Kidney capillary endothelial cell (primary cell): ENCODE results near the gene NR1H3.

Experiments used
- DNase-seq: peaks from one replicate; pipeline ENCODE4 v3.0.0-alpha.2; 2018; ENCODE audit warnings: low spot score

Gene NR1H3

DNA sequence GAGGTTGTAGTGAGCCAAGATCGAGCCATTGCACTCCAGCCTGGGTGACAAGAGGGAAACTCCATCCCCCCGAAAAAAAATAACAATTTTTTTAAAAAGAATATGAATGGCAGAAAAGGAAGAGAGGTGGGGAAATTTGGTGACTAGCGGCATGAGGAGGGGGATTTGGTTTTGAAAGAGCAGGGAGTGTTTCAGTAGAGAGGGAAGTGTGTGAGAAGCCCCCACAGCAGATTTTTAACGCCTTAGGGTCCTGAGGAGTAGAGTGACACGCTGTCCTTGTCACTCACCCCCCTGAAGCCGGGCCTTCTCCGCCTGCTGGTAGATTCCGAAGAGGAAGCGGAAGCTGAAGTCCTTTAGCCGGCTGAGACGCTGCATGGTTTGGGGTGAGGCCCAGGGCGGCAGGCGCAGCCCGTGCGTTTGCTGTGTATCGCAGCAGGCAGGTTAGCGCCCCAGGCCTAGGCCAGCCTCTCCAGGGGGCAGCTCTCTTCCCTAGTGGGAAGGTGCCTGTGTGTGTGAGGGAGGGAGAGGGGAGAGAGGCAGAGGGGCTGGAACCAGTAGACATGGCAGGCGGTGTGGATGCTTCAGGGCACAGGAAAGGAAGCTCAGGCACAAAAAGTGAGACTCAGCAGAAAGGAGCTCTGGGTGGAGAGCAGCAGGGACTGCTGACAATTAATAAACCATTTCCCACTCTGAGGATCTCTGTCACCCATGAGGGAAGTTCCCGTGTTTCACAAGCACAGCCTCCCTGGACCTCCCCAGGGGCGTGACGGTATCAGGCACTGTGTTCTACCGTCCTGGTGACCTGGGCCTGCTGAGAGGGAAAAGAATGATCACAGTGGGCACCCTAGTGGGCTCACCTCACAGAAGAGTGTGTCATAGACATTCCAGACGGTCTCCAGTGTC is 13.1 kb upstream of the NR1H3 start:
- DNase-seq = no peak

DNA sequence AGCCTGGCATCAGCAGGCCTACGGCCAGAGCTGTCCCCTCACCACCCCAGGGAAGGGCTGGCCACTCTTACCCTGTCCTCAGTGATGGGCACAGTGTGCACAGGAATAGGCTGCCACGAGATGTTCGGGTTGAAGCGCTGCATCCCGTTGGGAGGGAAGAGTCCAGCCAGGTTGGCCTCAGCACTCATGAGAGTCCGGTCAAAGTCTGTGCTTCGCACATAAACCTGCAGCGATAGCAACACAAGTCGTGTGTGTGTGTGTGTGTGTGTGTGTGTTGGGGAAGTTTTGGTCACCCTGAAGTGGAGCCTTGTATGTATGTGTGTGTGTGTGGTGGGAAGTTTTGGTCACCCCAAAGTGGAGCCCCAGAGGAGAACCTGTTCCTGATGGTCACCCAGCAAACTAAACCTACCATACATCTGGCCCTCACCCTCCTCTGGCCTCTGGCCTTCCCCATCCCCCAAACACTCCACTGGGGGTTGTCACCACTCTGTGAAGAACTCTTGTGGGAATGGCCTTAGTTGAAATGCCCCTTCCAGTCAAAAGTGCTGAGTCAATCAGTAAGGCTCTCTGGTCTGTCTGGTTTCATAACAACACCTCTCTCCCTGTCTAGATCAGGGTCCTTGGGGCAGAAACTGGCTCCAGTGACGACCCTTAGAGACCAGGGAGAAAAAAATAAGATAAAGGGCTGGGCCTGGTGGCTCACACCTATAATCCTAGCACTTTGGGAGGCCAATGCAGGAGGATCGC is 12.0 kb upstream of the NR1H3 start:
- no peak for DNase-seq

DNA sequence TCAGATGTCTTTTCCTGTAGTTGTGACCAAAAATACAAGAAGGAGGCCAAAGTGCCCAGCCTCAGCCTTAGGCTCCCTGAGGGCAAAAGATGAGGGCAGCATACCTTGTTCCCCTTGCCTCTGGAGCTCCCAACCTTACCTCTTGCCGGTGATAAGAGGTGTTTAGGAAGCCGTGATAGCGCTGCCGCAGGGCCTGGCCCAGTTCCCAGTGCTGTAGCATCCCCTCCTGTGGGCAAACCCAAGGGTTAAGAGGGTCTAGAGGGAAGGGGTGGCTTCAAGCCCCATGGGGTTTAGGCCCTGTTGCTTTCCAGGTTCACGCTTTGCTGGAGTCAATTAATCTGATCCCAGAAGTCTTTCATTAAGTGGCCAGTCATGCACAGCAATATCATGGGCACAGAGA is 10.3 kb upstream of the NR1H3 start:
- DNase-seq = no peak

DNA sequence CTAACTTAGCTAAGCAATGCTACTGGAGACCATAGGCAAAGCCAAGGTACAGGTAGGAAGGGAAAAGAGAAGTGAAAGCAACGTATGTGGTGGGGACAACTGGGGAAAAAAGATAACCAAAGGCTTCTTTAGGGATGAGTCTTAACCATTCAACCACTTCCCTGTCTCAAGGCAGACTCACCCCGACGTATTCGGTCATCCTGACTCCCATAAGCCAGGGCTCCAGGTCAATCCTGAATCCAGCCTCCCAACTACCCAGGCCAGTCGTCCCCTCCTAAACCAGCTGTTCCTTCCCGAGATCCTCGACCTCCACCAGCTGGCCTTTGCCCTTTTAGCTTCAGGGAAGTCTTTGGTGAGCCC is 9.5 kb upstream of the NR1H3 start:
- no peak for DNase-seq

DNA sequence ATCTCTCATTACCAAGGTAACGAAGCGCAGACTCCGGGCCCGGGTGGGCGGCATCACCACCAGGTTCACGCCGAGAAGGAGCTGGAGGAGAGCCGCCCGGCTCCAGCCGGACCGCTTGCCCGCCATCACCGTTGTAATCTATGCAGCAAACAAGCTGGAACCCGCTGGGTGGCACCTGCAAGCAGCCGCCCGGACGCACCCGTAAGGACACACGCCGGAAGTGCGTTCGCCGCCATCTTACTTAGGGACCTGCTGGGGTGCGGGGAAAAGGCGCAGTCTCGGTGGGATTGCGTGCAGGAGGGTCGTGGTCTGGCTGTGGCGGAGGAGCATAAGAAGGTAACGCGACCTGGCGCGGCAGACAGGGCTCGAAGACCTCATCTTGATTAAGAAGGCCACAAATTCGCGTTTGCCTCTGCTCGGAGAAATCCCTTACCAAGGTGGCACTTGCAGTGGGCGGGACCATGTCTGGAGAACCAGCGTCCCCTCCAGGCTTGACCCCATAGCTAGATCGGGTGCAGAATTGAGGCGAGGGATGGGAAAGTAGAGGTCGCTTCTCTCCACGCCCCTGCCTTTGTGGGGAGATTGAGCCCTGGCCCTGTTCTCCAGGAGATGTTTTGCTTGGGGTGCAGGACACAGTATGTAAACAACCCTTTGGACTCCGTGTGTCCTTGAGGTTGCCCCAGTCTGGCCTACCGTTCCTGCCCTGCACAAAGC is 9.0 kb upstream of the NR1H3 start, which contains the start of gene ACP2:
Gene ACP2, minus strand, starts transcription at position 151 of the 714 bp plus-strand sequence. Its CDS starts 25 bp downstream, at position 126.
- DNase-seq = peak; percentile 83

DNA sequence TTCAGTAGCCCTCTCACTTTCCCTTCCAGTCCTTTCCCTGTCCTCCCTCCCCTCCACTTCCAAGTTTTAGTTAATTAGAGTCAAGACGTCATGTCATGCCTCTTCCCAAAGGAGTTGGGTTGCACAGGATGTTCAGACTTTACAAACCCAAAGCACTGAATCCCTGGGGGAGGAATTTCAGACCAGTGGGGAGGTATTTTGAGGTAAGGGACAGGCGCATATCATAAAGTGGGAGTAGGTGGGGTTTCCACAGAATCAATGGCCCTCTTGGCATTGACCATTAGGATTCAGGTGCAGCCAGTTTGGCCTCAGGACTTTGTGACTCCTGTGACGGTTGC is 8.4 kb upstream of the NR1H3 start:
- no peak for DNase-seq

DNA sequence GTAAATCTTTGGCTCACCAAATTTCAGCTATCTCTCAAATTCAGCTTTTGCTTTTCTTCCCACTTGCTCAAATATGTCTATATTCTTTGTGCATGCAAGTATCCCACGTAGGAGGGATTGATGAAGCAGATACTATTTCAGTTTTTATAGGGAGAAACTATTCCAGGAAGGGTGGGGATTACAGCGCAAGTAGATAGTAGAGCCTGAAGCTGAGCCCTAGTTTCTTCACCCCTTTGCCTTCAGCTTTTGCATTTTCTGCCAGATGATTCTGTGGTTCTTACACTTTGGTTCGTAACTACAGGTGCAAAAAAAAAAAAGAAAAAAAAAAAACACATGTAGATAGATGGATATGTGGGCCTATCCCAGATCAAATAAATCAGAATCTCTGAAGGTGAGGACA is 6.0 kb upstream of the NR1H3 start:
- no peak for DNase-seq

DNA sequence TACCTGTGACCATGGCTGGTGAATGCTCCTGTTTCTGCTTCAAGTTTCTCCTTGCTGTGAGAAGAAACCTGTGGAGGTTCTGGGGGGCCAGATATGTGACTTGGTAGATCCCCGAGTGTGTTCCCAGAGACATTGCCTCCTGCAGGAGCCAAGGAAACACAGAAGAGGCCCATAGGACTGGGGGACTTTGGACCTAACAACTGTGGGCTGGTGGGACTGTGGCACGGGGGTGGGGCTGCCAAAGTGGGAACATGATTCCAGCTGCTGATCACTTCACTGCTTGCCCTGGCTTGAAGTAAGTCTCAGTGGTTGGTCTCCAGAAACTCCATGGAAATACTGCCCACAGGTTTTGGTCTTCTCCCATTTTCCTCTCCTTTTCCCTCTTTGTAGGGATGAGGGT is 4.1 kb upstream of the NR1H3 start:
- DNase-seq = no peak

DNA sequence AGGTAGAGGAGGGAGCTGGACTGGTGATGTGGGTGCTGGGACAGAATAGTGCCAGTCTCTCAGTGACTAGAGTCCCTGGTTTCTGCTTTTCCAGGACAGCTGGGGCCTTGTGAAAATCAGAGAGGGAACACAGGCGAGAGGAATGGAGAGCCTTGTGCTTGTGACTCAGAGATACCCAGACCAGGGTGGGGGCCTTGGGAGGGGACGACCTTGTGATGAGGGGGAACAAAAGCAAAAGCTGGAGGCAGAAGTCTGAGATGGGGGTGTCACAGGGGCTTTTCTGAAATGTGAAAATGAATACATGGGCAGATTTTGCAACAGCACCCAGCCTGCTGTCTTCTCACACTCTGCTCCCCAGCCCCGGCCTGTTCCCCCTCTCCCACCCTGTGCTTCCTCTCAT is 3.4 kb upstream of the NR1H3 start:
- no peak for DNase-seq

DNA sequence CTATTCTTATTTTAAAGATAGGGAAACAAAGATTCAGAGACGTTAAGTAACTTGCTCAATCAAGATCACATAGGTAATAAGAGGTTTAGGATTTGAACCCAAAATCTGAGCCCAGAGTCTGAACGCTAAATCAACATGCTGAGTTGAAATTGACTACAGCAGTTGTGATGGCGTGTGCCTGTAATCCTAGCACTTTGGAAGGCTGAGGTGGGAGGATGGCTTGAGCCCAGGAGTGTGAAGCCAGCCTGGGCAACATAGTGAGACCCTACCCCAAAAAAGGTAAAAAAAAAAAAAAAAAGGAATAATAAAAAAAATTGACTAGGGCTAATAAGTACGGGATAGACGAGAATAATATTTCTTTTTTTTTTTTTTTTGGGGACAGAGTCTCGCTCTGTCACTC is 1.4 kb upstream of the NR1H3 start:
- no peak for DNase-seq

DNA sequence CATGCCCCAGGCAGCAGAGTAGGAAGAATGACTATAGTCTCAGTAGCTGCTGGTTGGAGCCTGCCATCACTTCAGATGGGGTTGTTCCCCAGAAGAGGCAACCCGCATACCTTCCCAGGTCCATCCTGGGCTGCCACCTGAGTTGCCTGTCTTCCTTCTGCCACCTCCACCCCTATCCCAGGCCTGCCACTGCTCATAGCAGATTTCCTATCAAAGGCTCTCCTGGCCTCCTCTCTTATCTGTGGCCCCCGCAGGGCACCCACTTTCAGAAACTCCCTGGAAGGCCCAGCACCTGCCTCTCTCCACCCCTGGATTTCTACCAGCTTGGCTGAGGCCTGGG is 649 bp upstream of the NR1H3 start:
- DNase-seq = no peak

DNA sequence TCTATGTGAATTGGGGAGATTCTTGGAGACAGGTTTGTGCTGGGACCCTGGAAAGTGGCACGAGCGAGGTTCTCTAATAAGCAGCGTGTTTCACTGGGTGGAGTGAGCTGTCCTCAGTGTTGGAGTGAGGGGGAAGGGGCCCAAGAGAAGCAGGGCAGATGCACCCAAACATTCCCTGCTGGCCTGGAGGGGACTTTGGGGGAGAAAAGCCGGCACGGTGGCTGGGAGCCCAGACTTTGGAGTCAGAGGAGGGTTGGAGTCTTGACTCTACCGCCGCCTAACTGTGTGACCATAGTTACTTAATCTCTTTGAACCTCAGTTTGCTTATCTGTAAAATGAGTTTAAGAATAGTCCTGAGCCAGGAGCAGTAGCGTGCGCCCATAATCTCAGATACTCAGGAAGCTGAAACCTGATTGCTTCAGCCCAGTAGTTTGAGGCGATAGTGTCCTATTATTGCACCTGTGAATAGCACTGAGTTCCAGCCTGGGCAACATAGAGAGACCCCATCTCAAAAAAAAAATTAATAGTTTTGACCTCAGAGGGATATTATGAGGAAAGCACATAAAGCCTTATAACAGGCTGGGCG is 614 bp downstream of the NR1H3 start:
- DNase-seq = no peak

DNA sequence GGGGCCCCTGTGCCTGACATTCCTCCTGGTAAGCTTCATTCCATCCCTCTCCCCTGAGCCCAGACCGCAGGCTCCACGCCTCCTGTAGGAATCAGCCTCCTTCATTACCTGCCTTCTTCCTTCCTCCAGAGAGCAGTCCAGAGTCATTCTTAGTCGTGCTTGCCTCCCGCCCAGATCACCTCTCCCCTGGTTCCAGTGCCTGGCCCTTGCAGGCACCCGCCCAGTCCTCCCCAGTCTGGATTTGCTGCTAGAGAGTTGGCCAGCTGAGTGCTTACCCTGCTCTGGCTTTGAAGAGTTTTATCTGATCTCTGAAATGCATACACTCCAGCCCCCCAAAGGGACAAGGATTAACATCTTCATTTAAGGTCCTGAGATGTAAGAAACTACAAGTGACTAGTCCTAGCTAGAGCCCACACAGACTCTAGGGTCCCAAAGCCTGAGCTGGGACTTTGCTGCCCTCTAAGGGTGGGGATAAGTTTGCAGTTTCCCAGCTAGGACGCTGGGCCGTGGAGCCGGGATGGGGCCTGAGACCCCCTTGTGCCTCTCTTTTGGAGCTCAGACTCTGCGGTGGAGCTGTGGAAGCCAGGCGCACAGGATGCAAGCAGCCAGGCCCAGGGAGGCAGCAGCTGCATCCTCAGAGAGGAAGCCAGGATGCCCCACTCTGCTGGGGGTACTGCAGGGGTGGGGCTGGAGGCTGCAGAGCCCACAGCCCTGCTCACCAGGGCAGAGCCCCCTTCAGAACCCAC is 1.6 kb downstream of the NR1H3 start:
- DNase-seq = no peak

DNA sequence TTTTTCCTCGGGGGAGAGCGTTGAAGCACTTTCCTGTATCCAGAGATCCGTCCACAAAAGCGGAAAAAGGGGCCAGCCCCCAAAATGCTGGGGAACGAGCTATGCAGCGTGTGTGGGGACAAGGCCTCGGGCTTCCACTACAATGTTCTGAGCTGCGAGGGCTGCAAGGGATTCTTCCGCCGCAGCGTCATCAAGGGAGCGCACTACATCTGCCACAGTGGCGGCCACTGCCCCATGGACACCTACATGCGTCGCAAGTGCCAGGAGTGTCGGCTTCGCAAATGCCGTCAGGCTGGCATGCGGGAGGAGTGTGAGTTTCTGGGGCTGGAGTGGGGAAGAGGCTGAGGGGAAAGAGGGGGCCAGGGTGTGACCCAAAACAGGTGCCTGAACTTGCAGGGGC is 2.6 kb downstream of the NR1H3 start:
- DNase-seq = no peak

DNA sequence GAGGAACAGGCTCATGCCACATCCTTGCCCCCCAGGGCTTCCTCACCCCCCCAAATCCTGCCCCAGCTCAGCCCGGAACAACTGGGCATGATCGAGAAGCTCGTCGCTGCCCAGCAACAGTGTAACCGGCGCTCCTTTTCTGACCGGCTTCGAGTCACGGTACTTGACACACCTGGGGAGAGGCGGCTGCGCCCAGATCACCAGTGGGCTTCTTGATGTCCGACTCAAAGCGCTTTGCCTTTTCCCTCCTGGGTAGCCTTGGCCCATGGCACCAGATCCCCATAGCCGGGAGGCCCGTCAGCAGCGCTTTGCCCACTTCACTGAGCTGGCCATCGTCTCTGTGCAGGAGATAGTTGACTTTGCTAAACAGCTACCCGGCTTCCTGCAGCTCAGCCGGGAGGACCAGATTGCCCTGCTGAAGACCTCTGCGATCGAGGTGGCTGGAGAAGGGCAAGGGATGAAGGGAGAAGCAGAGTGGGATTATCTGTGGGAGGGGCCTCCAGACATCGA is 3.5 kb downstream of the NR1H3 start:
- no peak for DNase-seq

DNA sequence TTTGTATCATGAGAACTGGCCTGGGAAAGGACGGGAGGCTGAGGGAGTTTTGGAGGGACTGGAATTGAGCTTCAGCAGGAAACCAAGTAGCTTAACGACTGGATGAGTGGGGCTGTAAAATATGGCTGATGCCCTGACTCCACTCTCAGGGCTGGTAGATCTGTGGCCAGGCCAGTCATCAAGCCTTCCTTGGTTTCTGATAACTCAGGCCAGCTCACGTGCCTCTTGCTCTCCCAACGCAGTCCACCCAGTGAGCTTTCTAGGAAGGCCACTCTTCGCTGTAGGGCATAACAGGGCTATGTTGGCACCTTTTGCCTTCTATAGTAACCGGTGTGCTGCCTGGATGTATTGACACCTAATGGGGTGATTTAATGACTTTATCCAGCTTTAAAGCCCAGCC is 6.3 kb downstream of the NR1H3 start:
- no peak for DNase-seq

DNA sequence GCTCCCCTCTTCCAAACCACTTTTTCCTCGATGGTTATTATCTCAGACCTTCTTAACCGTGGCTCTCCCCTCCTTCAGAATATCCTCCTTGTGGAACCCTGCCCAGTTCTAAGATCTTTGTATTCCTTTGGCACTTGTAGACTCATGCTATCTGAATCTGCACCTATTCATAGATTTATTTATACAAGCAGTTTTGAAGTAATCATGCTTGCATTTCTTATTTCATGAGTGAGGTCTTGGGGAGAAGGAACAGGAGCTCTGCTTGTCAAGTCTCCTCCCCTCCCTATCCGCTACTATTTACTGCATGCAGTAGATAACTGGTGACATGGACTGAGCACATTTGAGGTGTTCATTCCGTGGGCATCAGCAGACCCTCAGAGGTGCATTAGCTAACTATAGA is 6.7 kb downstream of the NR1H3 start:
- no peak for DNase-seq

DNA sequence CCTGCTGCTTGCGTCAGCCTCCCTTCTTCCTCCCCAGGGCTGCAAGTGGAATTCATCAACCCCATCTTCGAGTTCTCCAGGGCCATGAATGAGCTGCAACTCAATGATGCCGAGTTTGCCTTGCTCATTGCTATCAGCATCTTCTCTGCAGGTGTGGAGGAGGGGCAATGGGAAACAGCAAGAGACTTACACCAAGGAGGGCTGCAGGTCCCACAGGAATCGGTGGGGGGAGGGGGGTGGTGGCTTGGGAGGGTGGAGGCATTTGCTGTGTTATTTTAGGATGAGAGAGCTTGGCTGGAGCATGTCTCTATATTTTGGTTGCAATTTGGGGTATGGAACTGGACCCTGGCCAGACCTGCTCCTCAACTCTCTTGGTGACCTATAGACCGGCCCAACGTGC is 10.1 kb downstream of the NR1H3 start:
- no peak for DNase-seq

DNA sequence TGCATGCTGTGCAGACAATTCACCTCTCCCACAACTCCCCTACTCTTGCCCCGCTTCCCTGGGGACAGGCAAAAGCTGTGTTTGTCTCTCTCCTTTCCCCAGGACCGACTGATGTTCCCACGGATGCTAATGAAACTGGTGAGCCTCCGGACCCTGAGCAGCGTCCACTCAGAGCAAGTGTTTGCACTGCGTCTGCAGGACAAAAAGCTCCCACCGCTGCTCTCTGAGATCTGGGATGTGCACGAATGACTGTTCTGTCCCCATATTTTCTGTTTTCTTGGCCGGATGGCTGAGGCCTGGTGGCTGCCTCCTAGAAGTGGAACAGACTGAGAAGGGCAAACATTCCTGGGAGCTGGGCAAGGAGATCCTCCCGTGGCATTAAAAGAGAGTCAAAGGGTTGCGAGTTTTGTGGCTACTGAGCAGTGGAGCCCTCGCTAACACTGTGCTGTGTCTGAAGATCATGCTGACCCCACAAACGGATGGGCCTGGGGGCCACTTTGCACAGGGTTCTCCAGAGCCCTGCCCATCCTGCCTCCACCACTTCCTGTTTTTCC is 10.7 kb downstream of the NR1H3 start:
- DNase-seq = no peak

DNA sequence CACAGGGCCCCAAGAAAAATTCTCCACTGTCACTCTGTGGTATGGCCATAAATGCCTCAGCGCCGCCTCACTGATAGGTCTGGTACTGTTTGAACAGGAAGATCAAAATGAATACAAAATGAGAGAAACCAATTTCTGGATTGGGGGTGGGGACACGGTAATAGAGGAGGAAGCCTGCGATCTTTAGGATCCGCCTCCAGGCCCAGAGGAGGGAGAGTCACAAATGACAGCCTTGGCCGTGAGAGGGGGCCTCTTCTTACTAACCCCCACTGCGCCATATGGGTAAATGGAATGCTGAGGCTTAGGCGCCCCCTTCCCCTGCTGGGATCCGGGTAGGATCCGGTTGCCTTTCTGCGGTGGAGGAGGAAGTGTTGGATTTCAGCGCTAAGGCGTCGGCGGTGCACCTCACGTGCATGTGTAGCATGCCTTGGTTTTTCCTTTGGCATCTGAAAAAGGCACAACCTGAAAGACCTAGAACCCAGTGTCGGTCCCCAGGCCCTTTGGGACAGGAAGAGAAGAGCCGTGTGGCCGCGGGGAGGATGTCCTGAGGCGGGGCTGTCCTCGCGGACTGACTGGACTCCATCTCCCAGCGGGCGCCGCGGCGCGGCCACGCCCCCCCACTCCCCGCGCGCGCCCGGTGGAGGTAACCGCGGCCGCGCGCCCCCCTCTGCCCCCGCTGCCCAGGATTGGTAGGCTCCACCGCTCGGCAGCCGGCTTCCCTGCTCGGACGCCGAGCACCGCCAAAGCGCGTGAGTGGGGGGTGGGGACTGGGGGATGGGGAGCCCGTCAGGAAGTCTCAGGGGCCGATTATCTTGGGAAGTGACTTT is 11.4 kb downstream of the NR1H3 start:
- DNase-seq = peak; percentile 77
